GM21737 (cell line): Measurements from ENCODE around the gene ABR.

Experiments used
- ATAC-seq: cut with Tn5 transposase; IDR thresholded peaks from one replicate; pipeline ENCODE4 v1.9.1; 2021; ENCODE audit warnings: mild to moderate bottlenecking, moderate library complexity; ENCODE audit not compliant: unreplicated experiment

ABR gene

GRCh38 chr17:1011760-1012735 is 167.7 kb downstream of the ABR start:
- ATAC-seq = no peak

- no peak for ATAC-seq
Measured at GRCh38 chr17:1011138-1011537, 168.6 kb downstream of the ABR start.

- no peak for ATAC-seq
Measured at GRCh38 chr17:1010586-1010985, 169.2 kb downstream of the ABR start.

- ATAC-seq = no peak
Measured at GRCh38 chr17:1010086-1010450, 169.7 kb downstream of the ABR start.

GRCh38 chr17:1009229-1010085 is 170.3 kb downstream of the ABR start:
- ATAC-seq = no peak

GRCh38 chr17:1008008-1008761 is 171.6 kb downstream of the ABR start:
- no peak for ATAC-seq

- no peak for ATAC-seq
Measured at GRCh38 chr17:1007310-1008007, 172.3 kb downstream of the ABR start.

GRCh38 chr17:1006054-1006453 is 173.7 kb downstream of the ABR start:
- no peak for ATAC-seq

- no peak for ATAC-seq
Measured at GRCh38 chr17:1005361-1005946, 174.3 kb downstream of the ABR start.

- no peak for ATAC-seq
Measured at GRCh38 chr17:1004769-1005295, 174.9 kb downstream of the ABR start.

GRCh38 chr17:1003972-1004768 is 175.6 kb downstream of the ABR start:
- ATAC-seq = no peak

- no peak for ATAC-seq
Measured at GRCh38 chr17:1003633-1003971, 176.2 kb downstream of the ABR start.

GRCh38 chr17:1002771-1003555 is 176.8 kb downstream of the ABR start:
- ATAC-seq = no peak

GRCh38 chr17:1002412-1002753 is 177.4 kb downstream of the ABR start:
- no peak for ATAC-seq

- ATAC-seq = no peak
Measured at GRCh38 chr17:1001640-1002411, 178.0 kb downstream of the ABR start.

GRCh38 chr17:1000597-1001461 is 179.0 kb downstream of the ABR start:
- no peak for ATAC-seq

- no peak for ATAC-seq
Measured at GRCh38 chr17:998111-998510, 181.7 kb downstream of the ABR start.
